Loucy (cell line): ENCODE measurements around the gene FNDC10.

Source experiments
- H2AFZ ChIP-seq: fragments of 200-600 bp; sonication (generic); 2 replicates; pipeline ENCODE4 v1.6.0; 2016; ENCODE audit warnings: antibody characterized with exemption, mild to moderate bottlenecking, low read length, moderate library complexity
- H3F3A ChIP-seq: fragments of 200-600 bp; 2 replicates; pipeline ENCODE4 v1.6.0; 2016; ENCODE audit warnings: antibody characterized with exemption, low read depth, mild to moderate bottlenecking
- H3K27me3 ChIP-seq: fragments of 200-600 bp; sonication (generic); 2 replicates; pipeline ENCODE4 v1.6.1; 2014; ENCODE audit warnings: low read length, mild to moderate bottlenecking; ENCODE audit not compliant: insufficient read depth, poor library complexity, severe bottlenecking
- H3K36me3 ChIP-seq: fragments of 200-600 bp; sonication (generic); 2 replicates; pipeline ENCODE4 v1.6.1; 2016; ENCODE audit warnings: low read length; ENCODE audit not compliant: insufficient read depth
- H3K4me1 ChIP-seq: fragments of 200-600 bp; sonication (generic); 2 replicates; pipeline ENCODE4 v1.5.1; 2014; ENCODE audit warnings: low read length, mild to moderate bottlenecking; ENCODE audit not compliant: insufficient read depth, poor library complexity, severe bottlenecking
- H3K4me2 ChIP-seq: fragments of 200-600 bp; sonication (generic); 2 replicates; pipeline ENCODE4 v1.6.0; 2014; ENCODE audit warnings: antibody characterized with exemption, low read length, low read depth, mild to moderate bottlenecking; ENCODE audit not compliant: poor library complexity, severe bottlenecking
- H3K4me3 ChIP-seq: fragments of 200-600 bp; sonication (generic); 2 replicates; pipeline ENCODE4 v1.5.1; 2014; ENCODE audit warnings: low read length, mild to moderate bottlenecking, mixed read lengths; ENCODE audit not compliant: poor library complexity, severe bottlenecking
- H3K79me2 ChIP-seq: fragments of 200-600 bp; sonication (generic); 2 replicates; pipeline ENCODE4 v1.6.1; 2014; ENCODE audit warnings: low read length; ENCODE audit not compliant: insufficient read depth
- H3K9ac ChIP-seq: fragments of 200-600 bp; sonication (generic); 2 replicates; pipeline ENCODE4 v1.6.0; 2014; ENCODE audit warnings: mild to moderate bottlenecking, low read depth, low read length, moderate library complexity; ENCODE audit not compliant: poor library complexity, severe bottlenecking
- H3K9me2 ChIP-seq: fragments of 200-600 bp; sonication (generic); replicated peaks from 2 replicates; pipeline ENCODE4 v1.6.1; 2016; ENCODE audit warnings: low read depth, low read length, mixed read lengths
- H3K9me3 ChIP-seq: fragments of 200-600 bp; sonication (generic); 2 replicates; pipeline ENCODE4 v1.6.1; 2014; ENCODE audit warnings: mild to moderate bottlenecking, antibody characterized with exemption, low read length, low read depth; ENCODE audit not compliant: insufficient read depth
- H4K20me1 ChIP-seq: fragments of 200-600 bp; sonication (generic); 2 replicates; pipeline ENCODE4 v1.6.0; 2014; ENCODE audit warnings: antibody characterized with exemption, low read length, mild to moderate bottlenecking; ENCODE audit not compliant: insufficient read depth, poor library complexity, severe bottlenecking
- EZH2phosphoT487 ChIP-seq: fragments of 200-600 bp; IDR thresholded peaks from 2 replicates; pipeline ENCODE4 v1.6.1; 2018; ENCODE audit warnings: antibody characterized with exemption, mild to moderate bottlenecking, moderate library complexity, borderline replicate concordance
- TF ChIP-seq, protein P1 (sequence below): fragments of 200-600 bp; sonication (generic); conservative IDR thresholded peaks from 2 replicates; pipeline ENCODE4 v1.5.1; 2014; ENCODE audit warnings: mild to moderate bottlenecking, antibody characterized with exemption, low read length

The FNDC10 gene

DNA sequence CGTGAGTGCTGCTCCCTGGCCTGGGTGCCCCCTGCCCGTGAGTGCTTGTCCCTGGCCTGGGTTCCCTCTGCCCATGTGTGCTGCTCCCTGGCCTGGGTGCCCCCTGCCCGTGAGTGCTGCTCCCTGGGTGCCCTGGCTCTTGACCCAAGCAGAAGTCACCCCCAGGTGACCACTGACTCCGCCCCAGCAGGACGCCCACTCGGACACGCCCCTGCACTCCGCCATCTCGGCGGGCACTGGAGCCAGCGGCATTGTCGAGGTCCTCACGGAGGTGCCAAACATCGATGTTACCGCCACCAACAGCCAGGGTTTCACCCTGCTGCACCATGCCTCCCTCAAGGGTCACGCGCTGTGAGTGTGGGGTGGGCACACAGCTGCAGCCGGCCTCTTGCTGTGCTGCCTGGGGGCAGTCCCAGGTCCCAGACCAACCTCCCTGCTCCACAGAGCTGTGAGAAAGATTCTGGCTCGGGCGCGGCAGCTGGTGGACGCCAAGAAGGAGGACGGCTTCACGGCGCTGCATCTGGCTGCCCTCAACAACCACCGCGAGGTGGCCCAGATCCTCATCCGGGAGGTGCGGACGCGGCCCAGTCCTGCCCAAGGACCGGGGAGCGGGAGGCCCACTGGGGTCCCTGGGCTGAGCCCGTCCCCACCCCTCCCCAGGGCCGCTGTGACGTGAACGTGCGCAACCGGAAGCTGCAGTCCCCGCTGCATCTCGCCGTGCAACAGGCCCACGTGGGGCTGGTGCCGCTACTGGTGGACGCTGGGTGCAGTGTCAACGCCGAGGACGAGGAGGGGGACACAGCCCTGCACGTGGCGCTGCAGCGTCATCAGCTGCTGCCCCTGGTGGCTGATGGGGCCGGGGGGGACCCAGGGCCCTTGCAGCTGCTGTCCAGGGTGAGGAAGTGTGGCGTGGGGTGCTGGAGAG, 28.2 kb upstream of the FNDC10 start:
- H3K4me2 ChIP-seq: no peak overlapping the region

DNA sequence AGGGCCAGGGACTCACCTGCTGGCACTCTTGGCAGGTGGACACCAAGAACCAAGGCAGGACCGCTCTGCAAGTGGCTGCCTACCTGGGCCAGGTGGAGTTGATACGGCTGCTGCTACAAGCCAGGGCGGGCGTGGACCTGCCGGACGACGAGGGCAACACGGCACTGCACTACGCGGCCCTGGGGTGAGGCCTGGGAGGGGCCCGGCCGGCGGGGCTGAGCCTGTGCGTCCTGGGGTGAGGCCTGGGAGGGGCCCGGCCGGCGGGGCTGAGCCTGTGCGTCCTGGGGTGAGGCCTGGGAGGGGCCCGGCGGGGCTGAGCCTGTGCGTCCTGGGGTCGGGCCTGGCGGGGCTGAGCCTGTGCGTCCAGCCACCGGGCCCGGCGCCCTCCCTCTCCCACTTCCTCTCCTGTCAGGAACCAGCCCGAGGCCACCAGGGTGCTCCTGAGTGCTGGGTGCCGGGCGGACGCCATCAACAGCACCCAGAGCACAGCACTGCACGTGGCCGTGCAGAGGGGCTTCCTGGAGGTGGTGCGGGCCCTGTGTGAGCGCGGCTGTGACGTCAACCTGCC, 27.4 kb upstream of the FNDC10 start:
- H3K9ac ChIP-seq: no peak overlapping the region
- H3K4me2 ChIP-seq: no peak overlapping the region
- no peaks in the 10 kb centered on the region for H3F3A ChIP-seq
- no peak overlapping the region for H2AFZ ChIP-seq
- no peak for TF ChIP-seq EZH2phosphoT487
- TF ChIP-seq, protein P1, sequence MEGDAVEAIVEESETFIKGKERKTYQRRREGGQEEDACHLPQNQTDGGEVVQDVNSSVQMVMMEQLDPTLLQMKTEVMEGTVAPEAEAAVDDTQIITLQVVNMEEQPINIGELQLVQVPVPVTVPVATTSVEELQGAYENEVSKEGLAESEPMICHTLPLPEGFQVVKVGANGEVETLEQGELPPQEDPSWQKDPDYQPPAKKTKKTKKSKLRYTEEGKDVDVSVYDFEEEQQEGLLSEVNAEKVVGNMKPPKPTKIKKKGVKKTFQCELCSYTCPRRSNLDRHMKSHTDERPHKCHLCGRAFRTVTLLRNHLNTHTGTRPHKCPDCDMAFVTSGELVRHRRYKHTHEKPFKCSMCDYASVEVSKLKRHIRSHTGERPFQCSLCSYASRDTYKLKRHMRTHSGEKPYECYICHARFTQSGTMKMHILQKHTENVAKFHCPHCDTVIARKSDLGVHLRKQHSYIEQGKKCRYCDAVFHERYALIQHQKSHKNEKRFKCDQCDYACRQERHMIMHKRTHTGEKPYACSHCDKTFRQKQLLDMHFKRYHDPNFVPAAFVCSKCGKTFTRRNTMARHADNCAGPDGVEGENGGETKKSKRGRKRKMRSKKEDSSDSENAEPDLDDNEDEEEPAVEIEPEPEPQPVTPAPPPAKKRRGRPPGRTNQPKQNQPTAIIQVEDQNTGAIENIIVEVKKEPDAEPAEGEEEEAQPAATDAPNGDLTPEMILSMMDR: no peak
- no peaks in the 10 kb centered on the region for H3K27me3 ChIP-seq
- no peaks in the 10 kb centered on the region for H4K20me1 ChIP-seq
- no peaks in the 10 kb centered on the region for H3K4me1 ChIP-seq
- no peaks in the 10 kb centered on the region for H3K9me2 ChIP-seq
- H3K79me2 ChIP-seq: no peaks in the 10 kb centered on the region
- no peak overlapping the region for H3K4me3 ChIP-seq
- H3K9me3 ChIP-seq: no peaks in the 10 kb centered on the region
- H3K36me3 ChIP-seq: no peaks in the 10 kb centered on the region

More for the DNA sequence above, 28.2 kb upstream of the FNDC10 start:
- Histone ChIP-seq H3K36me3 (no peaks in the 10 kb centered on the region), H3K9me3 (no peaks in the 10 kb centered on the region), H3K4me3 (no peak overlapping the region), H3K4me1 (no peaks in the 10 kb centered on the region), H3K9ac (no peak overlapping the region), H2AFZ (no peak overlapping the region), H3K79me2 (no peaks in the 10 kb centered on the region), H3F3A (no peaks in the 10 kb centered on the region), H3K27me3 (no peaks in the 10 kb centered on the region), H3K9me2 (no peaks in the 10 kb centered on the region), H4K20me1 (no peaks in the 10 kb centered on the region)
- TF ChIP-seq, protein P1: no peak
- no peak for TF ChIP-seq EZH2phosphoT487

DNA sequence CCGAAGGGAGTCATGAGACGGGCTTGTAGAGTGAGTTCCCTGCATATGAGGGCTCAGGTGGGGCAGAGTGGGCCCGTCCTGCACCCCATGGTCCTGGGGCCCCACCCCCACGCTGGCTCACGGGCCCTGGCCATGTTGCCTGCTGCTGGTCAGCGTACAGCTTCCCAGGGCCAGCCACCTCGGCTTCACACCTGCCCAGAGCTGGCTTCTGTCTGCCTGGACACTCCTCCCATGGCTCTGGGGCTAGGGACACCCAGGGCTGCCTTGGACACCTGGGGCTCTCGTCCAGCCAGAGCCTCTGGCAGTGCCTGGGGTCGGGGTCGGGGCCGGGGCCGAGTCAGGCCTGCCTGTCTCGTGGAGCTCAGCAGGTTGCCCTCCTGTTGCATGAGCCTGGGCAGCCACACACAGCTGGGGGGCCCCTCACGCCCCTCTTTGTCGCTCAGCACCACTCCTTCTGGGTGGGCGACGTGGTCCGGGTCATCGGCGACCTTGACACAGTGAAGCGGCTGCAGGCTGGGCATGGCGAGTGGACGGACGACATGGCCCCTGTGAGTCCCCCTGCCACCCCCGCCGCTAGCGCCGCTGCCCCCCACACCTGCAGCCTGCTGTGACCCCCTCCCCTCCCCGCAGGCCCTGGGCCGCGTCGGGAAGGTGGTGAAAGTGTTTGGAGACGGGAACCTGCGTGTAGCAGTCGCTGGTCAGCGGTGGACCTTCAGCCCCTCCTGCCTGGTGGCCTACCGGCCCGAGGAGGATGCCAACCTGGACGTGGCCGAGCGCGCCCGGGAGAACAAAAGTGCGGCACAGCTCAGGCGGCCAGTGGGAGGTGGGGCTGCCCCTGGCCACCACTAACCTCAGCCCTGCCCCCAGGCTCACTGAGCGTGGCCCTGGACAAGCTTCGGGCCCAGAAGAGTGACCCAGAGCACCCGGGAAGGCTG, 26.5 kb upstream of the FNDC10 start:
- Histone ChIP-seq H3K9ac (no peak overlapping the region), H3F3A (no peaks in the 10 kb centered on the region), H3K4me2 (no peak overlapping the region), H3K36me3 (no peaks in the 10 kb centered on the region), H3K9me3 (no peaks in the 10 kb centered on the region), H3K9me2 (no peaks in the 10 kb centered on the region), H3K27me3 (no peaks in the 10 kb centered on the region), H3K4me3 (no peak overlapping the region), H3K79me2 (no peaks in the 10 kb centered on the region), H3K4me1 (no peaks in the 10 kb centered on the region), H4K20me1 (no peaks in the 10 kb centered on the region), H2AFZ (no peak overlapping the region)
- TF ChIP-seq, protein P1: no peak
- TF ChIP-seq EZH2phosphoT487: no peak
